ENCODE measurements around the gene PTPRG.

PTPRG gene

DNA sequence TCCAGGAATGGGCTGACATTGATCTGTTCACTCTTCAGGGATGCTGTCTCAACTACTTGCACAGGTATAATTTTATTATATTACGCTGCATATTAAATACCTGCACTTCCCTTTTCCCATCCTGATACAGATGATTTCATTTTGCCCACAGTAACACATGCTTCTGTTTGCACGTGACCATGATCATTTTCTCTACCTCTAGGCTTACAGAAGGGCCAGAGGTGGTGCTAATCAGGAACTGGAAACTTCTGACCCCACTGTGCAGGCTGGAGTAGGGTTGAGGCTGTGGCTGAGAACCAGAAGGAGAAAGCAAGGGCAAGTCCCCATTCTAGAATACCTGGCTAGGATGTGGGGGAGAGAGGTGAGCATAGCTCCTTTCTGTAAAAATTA, 304.8 kb downstream of the PTPRG start:
- no peak for DNase-seq (ENCODE audit: low read depth)

DNA sequence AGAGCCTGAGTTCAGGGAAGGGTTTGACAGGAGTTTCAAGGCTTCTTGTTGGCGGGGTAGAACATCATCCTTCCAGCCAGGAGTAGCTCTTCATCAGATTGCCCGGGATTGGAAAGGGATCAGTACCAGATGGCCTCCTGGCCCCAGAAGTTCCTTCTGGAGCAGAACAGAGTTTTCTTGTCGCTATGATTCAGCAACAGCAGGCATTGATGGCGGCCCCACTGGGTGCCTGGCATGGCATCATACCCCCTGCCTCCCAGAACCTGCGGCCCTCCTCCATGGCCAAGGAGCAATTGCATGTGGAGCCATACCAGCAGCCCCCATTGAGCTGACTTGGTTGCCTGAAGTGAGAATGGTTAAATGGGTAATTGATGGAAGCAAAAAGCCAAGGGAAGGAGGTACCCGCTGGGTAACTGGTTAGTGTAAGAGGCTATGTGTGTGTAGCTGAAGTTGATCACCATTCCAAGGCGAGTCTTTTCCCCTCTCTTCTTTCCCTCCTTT, 305.6 kb downstream of the PTPRG start:
- DNase-seq (ENCODE audit: low read depth): no peak

DNA sequence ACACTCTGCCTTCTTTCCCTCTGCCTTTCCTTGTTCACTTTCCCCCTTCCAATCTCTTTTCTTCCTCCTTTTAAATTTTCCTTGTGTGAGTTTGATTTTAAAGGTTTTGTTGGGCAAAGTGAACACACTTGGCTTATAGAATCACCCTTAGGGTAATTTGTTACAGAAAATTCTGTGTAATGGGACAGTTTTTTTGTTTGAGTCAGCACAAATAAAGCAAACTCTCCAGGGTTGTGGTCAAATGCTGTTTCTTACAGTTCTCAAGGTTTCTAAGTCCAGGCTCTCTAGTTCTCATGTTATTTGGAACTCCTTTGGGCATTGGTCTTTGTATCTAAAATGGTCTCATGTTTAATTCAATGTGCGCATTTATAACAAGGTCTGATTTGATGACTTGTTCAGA, 307.1 kb downstream of the PTPRG start:
- no peak for DNase-seq (ENCODE audit: low read depth)

DNA sequence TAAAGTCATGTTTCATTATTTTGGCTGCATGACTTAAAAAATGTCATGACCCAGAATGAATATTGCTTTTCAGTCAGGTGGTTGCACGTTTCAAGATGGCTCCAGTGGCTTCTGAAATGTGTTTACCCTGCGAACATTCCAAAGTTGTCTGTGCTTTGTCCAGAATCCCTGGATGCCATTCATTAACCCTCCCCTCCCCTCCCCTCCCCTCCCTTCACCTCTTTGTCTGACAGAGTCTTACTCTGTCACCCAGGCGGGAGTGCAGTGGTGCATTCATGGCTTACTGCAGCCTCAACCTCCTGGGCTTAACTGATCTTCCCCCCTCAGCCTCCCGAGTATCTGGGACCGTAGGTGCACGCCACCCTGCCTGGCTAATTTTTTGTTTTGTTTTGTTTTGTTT, 308.0 kb downstream of the PTPRG start:
- no peak for DNase-seq (ENCODE audit: low read depth)

DNA sequence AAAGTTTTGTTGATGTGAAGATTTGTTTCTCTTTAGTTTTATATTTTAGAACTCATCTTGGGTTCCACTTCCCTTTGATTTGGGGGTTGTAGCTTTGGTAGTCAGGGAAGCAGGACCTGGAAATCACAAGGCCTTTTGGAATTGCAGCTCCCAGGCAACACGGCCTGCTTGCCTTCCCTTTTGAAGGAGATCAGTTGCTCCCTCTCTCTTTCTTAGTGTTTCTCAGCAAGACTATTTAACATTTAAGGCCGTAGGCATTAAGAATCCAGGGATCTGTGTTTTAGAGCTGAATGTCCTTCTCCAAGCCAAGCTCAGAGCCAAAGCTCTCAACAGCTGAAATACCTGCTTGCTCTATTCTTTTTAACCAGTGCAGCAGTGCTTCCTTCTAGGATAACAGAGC, 310.3 kb downstream of the PTPRG start:
- DNase-seq (ENCODE audit: low read depth): no peak

DNA sequence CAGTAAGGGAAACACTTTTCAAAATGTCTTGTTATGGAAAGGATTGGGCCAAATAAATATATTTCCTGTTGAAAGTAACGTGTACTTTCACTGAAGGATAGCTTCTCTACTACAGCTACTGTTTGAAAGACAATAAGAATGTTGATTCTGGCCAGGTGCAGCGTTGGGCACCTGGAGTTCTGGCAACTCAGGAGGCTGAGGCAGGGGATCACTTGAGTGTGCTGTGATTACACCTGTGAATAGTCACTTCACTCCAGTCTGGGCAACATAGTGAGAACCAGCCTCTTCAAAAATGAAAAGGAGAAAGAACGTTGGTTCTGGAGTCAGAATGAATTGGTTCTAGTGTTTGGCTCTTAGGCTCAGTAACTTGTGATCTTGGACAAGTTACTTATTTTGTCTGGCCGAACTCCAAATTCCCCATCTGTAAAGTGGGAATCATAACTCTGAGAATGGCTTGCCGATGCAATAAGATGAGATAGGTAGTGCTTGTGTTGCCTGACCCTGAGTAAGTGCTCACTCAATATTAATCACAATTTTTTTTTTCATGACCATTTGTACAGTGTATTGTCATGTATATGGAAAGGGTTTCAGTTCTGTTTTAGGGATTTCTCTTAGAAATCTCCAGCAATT, 310.8 kb downstream of the PTPRG start:
- DNase-seq (ENCODE audit: low read depth): no peak

DNA sequence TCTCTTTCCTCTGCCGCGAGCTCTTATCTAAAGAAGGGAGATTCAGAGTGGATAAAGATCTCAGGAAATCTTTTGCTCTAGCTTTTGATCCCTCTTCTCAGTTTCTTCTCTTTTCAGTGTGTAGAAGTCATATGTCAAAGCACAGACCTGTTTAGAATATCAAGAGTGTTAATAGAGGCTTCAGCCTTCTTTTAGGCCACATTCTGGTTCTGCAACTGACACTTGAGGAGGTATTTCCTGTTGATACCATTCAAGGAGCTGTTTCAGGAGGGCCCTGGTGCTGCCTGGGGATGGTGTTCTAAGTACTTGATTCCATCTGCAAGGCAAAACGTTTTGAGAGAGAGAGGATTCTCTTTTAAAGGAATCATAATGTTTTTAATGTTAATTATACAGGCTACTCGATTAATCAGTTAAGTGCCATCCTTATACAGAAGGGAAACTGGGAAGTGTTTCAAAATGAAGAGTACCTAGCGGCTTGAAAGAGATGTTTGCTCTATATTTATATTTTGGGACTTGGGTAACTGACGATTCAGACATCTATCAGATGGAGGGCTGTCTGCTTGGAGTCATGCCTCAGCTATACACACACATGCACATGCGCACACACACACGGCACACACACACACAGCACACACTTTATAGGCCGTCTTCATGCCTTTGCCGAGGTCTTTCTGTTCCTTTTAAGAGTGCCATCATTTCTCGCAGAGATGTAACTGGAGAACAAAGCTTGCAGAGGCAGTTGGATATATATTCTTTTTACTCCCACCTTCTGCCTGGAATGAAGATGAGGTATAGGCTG, 313.9 kb downstream of the PTPRG start:
- no peak for DNase-seq (ENCODE audit: low read depth)

DNA sequence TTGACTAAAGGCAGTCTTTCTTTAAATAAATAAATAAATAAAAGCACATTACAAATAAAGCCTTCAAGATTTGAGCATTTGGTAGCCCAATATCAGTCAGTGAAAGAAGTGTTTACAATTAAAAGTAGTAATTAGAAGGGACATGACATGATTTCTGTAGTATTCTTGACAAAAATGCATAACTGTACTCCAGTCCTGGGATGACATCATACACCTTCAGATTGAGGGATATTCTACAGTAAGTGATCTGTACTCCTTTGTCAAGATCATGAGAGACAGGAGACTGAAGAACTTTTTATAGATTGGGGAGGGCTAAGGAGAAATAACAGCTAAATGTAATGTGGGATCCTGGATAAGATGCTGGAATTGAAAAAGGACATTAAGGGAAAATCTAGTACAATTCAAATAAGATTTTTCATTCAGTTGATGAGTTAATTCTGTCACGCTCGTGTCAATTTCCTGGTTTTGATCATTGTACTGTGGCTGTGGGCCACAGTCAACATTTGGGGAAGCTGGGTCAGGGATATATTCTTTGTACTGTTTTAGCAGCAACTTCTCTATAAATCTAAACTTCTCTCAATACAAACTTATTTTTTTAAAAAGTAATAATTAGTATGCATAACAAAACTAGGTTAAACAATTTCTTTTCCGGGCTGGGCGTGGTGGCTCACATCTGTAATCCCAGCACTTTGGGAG, 314.8 kb downstream of the PTPRG start:
- DNase-seq (ENCODE audit: low read depth): no peak

DNA sequence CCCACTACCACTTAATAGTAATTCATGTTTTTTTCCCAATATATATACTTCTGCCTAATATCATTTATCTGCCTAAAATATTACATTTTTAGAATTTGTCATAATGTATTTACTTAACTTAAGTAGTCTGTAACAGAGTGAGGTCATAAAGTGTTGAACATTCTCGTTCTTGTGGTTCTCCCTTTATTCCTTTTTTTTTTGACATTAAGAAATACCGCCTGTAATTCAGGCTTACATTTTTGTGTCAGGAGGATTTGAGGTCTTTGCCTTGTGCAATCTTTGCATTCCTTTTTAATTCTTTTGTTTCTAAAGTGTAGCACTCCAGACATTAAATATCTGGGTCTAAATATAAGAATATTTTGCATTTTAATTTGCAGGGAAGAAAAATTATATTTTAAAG, 315.4 kb downstream of the PTPRG start:
- DNase-seq (ENCODE audit: low read depth): no peak

DNA sequence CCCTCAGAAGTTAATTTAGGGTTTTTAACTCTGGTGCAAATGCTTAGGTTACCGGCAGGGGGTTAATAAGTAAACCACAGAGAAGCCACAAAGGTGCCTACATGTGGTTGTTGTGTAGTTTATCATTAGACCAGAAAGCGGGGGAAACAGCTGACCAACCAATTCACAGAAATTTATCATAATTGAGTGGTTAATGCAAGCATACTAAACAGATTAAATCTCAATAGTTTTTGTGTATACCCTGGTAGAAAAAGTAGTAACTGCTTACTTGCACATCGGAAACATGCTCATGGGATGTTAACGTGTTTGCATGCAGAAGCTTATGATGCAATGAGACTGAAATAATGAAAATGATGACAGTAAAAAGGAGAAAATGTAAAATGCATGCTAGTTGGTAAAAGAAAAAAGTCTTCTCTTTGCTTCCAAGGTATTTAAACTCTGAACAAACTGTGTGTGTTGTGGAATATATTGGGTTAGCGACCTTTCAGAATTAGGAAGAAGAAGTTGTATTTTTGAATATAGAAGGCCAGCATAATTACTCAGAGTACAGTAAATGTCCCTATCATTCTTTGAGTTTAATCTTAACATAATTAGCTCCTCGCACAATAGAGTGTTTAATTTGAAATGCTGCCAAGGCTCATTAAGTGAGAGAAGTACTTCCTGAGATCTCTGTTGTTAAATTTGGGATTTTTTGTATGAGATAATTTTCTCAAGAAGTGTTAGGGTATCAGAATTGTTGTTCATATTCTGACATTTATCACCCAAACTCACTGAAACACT, 316.2 kb downstream of the PTPRG start:
- DNase-seq (ENCODE audit: low read depth): no peak

DNA sequence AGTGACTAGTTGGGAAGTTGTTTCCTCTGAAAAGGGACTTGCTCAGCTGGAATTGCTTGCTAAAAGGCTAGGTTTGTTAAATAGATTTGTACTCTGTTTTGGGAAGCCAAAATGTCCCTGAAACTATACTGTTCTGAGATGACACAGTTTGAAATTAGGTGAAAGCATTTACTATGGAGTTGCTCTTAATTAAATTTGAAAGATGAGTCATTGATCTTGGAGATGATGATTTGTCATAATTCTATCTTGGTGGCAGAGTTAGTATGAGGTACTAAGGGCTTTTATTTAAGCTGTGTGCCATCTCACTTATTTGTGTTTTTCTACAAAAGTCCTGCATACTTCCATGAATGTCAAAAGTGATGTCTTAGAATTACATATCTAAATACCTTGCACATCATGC, 320.9 kb downstream of the PTPRG start:
- DNase-seq (ENCODE audit: low read depth): no peak

DNA sequence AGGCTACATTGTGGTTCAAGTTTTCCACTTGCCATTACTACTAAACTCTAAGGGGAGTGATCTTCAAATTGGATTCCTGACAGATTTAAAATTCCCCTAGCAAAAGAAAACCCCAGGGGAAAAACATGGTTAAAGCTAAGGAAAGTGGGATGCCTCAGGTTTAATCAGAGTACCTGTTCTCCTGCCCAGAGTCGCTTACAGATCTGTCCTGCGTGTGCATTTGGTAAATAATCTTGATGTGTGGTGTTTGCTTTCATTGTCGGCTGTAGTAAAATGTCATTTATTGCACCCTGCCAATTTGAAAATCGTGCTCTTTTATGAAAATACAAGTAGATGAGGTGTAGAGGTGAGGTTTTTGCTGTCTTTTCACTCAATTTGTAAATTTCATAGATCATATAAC, 323.4 kb downstream of the PTPRG start:
- DNase-seq (ENCODE audit: low read depth): no peak

DNA sequence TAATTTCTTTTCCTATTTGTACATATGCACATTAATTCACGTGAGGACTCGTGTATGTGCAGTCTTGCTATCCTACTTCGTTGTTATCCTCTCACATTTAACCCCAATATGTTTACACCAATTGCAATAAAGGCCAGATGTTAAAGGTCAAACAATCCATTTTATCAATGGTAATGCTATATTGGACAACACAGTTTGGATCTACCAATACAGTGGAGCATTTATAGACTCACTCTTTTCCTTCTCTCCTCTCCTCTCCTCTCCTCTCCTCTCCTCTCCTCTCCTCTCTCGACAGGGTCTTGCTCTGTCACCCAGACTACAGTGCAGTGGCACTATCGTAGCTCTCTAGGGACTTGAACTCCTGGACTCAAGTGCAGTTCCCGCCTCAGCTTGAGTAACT, 324.0 kb downstream of the PTPRG start:
- no peak for DNase-seq (ENCODE audit: low read depth)

DNA sequence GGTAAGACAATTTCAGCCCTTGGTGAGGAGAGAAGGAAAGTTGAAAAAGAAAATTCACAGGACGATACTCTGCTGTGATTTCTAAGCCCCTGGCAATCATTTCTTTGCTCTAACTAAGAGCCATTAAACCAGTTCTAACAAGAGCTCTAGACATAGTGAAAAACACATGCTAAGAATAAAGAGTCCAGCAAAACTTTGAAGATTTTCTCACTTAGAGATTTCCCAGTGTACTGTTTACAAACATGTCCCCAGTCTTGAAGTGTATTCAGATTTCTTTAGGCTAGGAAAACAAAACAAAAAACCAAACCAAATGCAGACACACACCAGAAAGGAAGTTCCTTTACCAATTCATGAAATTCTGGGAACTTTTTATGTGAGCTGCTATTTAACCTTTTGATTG, 325.8 kb downstream of the PTPRG start:
- no peak for DNase-seq (ENCODE audit: low read depth)

DNA sequence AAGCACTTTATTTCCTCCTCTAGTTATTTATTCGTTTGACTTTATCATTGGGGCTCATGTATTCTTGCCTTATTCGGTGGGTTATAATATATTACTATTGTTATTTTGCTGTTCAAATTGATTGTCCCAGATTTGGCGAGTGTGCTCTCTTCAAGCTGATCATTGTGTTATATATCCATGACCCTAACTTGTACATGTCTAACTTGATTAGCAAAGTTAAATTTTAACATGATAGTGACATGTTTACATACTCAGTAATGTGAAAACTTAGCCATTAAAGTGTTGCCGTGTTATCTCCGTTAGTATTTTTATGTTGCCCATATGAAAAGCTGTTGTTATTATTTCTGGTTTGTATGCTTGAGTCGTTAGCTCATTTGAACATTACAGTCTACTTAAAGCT, 327.9 kb downstream of the PTPRG start:
- DNase-seq (ENCODE audit: low read depth): no peak

DNA sequence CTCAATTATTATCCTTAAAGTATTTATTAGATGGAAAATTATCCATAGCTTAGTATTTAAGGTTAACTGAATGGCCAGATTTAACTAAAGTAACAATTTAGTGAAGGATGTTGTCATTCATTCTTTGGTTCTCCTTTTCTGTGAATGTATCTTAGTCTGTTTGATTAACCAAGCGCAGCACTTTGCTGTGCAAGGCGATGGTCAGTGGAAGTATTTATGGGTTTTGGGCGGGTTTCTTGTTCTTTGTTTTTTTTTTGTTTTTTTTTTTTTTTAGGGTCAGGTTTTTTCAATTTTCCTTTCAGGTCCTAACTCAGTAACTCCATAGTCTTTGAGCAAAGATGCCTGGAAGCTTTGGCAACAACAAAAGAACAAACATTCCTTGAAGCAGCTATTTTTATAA, 328.8 kb downstream of the PTPRG start:
- no peak for DNase-seq (ENCODE audit: low read depth)

DNA sequence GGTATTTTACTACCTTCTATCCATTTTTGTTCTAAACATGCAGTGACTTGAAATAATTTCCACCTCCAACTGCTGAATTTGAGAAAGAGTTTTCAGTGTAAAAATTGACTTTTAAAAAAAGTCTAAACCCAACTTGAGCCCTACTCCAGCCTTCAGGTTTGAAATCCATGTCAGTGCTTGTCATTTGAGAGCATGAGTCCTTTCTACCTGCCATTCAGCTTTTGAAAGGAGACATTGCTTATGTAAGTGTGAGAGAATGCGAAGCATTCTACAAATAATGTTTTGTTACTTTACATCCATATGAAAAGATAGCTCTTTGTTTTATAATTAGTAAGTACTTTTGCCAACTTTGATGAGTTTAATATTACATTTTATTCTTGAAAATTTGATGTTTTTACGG, 329.2 kb downstream of the PTPRG start:
- no peak for DNase-seq (ENCODE audit: low read depth)

DNA sequence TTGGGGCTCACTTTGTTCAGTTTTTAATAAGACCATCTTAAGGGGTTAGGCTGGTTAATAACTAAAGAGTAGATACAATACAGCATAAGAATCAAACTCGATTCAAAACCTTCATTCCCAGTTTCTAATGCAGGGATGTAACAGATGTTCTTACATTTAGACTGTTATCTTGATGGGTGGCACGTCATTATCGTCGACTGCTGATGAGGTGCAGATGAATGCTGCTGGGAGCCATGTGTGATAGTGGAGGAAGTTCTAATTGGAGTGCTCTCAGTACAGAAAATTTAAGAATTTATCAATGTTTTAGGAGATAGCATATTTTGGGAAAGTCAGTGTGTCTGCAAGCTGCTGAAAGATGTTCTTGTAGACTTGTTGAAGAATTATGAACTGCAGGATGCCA, 331.5 kb downstream of the PTPRG start:
- DNase-seq (ENCODE audit: low read depth): no peak

DNA sequence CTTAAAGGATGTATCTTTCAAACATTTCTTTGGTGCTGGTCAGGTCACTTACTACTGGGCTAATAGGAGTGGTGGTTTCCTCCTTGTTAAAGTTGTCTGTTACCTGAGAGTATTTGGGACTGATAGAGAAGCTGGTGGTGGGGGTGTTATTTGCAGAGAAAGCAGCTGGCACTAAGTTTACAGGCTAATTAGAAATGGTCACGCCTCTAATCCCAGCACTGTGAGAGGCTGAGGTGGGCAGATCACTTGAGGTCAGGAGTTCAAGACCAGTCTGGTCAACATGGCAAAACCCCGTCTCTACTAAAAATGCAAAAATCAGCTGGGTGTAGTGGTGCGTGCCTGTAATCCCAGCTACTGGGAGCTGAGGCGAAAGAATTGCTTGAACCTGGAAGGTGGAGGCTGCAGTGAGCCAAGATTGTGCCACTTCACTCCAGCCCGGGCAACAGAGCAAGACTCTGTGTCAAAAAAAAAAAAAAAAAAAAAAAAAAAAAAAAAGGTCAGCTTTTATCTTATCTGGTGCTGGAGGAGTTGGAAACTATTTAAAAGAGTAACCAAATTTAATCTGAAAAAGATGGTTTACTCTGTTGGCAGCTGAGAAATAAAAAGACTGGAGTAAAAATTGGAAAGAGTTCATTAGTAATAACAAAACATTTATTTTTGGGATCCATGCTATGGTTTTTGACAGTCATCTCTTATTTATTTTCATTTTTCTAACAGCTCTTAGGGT, 332.6 kb downstream of the PTPRG start:
- no peak for DNase-seq (ENCODE audit: low read depth)

DNA sequence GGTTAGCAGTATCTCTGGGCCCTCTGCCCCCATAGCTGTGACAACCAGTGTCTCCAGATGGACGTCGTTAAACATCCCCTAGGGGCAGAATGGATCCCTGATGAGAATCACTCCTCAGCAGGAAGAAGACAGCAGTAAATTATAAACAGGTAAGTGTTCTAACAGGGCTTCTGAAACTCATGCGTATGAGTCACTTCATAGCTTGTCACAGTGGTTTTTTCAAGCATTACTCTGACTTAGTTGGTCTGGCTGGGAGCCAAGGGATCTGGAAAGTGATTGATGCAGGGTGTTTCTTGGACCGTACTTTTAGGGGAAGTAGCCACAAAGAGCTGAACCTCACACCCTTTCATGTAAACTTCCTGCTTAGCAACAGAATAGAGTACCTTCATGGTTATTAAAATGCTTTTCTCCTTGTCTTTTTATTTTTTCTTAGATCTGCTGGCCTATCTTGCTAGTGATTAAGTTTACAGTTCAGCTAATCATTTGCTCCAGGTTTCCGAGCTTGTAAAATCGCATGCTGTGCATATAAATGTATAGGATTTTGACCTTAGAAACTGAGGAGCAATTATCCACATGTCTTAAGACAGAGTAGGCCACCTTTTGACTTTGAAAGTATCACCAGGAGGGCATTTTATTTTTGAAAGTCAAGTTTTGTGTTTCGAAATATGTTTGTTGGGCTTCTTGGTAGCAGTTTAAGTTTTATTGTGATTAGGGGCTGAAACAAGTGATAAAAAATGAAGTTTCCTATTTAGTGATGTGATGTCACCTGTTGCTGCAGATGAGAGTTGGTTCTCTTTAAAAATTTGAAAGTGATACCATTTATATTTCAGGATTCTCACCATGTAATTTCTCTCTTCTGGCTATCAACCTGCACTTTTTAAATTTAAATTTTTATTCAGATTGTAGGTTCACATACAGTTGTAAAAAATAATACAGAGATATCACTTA, 333.9 kb downstream of the PTPRG start:
- no peak for DNase-seq (ENCODE audit: low read depth)

DNA sequence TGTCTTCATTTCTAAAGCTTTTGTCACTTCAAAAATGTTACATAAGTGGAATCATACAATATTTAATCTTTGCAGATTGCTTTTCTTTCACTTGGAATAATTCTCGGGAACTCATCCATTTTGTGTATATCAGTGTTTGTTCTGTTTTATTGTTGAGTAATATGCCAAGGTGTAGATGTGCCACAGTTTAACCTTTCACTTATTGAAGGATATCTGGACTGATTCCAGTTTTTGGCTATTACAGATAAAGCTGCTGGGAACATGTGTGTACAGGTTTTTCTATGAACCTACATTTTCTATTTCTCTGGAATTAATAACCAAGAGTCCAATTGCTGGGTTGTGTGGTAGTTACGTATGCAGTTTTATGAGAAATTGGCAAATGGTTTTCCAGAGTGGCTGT, 334.9 kb downstream of the PTPRG start:
- DNase-seq (ENCODE audit: low read depth): no peak
